ENCODE measurements around the gene ELK1.

DNA sequence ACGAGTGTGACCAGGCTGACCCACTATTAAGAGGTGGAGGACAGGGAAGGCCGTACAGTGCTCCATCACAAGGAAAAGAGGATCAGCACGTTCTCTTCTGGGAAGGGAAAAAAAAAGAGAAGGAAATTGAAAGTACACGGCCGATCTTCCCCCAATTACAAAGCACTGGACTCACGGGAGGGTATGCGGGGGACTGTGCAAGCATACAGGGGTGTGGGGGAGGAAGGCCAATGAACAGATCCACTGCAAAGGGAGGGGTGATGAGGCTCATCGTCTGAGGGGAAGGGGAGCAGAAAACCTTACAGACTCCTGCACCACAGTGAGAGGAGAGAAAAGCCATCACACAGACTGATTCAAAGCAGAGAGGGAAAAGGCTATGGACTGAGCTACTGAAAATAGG lies 1.1 kb downstream of the ELK1 start:
- no peak for TF ChIP-seq POLR2A (IDR thresholded peaks at IDR 0.05)
- TF ChIP-seq, protein P1, sequence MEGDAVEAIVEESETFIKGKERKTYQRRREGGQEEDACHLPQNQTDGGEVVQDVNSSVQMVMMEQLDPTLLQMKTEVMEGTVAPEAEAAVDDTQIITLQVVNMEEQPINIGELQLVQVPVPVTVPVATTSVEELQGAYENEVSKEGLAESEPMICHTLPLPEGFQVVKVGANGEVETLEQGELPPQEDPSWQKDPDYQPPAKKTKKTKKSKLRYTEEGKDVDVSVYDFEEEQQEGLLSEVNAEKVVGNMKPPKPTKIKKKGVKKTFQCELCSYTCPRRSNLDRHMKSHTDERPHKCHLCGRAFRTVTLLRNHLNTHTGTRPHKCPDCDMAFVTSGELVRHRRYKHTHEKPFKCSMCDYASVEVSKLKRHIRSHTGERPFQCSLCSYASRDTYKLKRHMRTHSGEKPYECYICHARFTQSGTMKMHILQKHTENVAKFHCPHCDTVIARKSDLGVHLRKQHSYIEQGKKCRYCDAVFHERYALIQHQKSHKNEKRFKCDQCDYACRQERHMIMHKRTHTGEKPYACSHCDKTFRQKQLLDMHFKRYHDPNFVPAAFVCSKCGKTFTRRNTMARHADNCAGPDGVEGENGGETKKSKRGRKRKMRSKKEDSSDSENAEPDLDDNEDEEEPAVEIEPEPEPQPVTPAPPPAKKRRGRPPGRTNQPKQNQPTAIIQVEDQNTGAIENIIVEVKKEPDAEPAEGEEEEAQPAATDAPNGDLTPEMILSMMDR (IDR thresholded peaks at IDR 0.05): no peak
